ENCODE data around the gene PROCA1.

PROCA1 gene

GRCh38 chr17:28698253-28698941, 13.3 kb downstream of the PROCA1 start:
- H3K36me3 ChIP-seq (ENCODE audit: low read length), result peaks cover 3% of the 10 kb centered on the region; the same call in 1 of the 2 replicates

GRCh38 chr17:28693869-28694268, 17.8 kb downstream of the PROCA1 start:
- Histone ChIP-seq H3K9me2 (replicated peaks; ENCODE audit: insufficient read depth, low read length) (no peaks in the 10 kb centered on the region), H2AFZ (ENCODE audit: low read depth, low read length, severe bottlenecking) (no peak overlapping the region), H3K9me3 (ENCODE audit: insufficient read depth, low read length) (no peaks in the 10 kb centered on the region), H3K36me3 (ENCODE audit: low read length) (peaks cover 14% of the 10 kb centered on the region), H3K27ac (ENCODE audit: low read depth, low read length) (no peak overlapping the region), H3K27me3 (ENCODE audit: low read length) (no peaks in the 10 kb centered on the region), H3K4me2 (ENCODE audit: low read depth, low read length, poor library complexity, severe bottlenecking) (no peak overlapping the region), H3F3A (ENCODE audit: insufficient read depth) (no peaks in the 10 kb centered on the region), H4K20me1 (ENCODE audit: low read depth, low read length) (no peaks in the 10 kb centered on the region), H3K79me2 (ENCODE audit: insufficient read depth, low read length) (no peaks in the 10 kb centered on the region), H3K4me3 (ENCODE audit: insufficient read depth, low read length, poor library complexity, severe bottlenecking) (no peak overlapping the region), H3K9ac (ENCODE audit: low read length) (no peak overlapping the region)
- TF ChIP-seq, protein P1, sequence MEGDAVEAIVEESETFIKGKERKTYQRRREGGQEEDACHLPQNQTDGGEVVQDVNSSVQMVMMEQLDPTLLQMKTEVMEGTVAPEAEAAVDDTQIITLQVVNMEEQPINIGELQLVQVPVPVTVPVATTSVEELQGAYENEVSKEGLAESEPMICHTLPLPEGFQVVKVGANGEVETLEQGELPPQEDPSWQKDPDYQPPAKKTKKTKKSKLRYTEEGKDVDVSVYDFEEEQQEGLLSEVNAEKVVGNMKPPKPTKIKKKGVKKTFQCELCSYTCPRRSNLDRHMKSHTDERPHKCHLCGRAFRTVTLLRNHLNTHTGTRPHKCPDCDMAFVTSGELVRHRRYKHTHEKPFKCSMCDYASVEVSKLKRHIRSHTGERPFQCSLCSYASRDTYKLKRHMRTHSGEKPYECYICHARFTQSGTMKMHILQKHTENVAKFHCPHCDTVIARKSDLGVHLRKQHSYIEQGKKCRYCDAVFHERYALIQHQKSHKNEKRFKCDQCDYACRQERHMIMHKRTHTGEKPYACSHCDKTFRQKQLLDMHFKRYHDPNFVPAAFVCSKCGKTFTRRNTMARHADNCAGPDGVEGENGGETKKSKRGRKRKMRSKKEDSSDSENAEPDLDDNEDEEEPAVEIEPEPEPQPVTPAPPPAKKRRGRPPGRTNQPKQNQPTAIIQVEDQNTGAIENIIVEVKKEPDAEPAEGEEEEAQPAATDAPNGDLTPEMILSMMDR (IDR thresholded peaks at IDR 0.05; ENCODE audit: insufficient read depth, low read length, poor library complexity, severe bottlenecking), result no peak
- no peak for TF ChIP-seq EZH2phosphoT487 (conservative IDR thresholded peaks at IDR 0.05; ENCODE audit: low read length)

More at GRCh38 chr17:28698253-28698941, 13.3 kb downstream of the PROCA1 start:
- Histone ChIP-seq H3K79me2 (ENCODE audit: insufficient read depth, low read length) (no peaks in the 10 kb centered on the region), H3K4me3 (ENCODE audit: insufficient read depth, low read length, poor library complexity, severe bottlenecking) (no peak overlapping the region), H3K4me2 (ENCODE audit: low read depth, low read length, poor library complexity, severe bottlenecking) (no peak overlapping the region), H3K9me3 (ENCODE audit: insufficient read depth, low read length) (no peaks in the 10 kb centered on the region), H2AFZ (ENCODE audit: low read depth, low read length, severe bottlenecking) (no peak overlapping the region), H3K27me3 (ENCODE audit: low read length) (no peaks in the 10 kb centered on the region), H3K9ac (ENCODE audit: low read length) (no peak overlapping the region), H3K27ac (ENCODE audit: low read depth, low read length) (no peak overlapping the region), H3K9me2 (replicated peaks; ENCODE audit: insufficient read depth, low read length) (no peaks in the 10 kb centered on the region), H4K20me1 (ENCODE audit: low read depth, low read length) (no peaks in the 10 kb centered on the region), H3F3A (ENCODE audit: insufficient read depth) (no peaks in the 10 kb centered on the region)
- TF ChIP-seq, protein P1 (IDR thresholded peaks at IDR 0.05; ENCODE audit: insufficient read depth, low read length, poor library complexity, severe bottlenecking), result no peak
- no peak for TF ChIP-seq EZH2phosphoT487 (conservative IDR thresholded peaks at IDR 0.05; ENCODE audit: low read length)

DNA sequence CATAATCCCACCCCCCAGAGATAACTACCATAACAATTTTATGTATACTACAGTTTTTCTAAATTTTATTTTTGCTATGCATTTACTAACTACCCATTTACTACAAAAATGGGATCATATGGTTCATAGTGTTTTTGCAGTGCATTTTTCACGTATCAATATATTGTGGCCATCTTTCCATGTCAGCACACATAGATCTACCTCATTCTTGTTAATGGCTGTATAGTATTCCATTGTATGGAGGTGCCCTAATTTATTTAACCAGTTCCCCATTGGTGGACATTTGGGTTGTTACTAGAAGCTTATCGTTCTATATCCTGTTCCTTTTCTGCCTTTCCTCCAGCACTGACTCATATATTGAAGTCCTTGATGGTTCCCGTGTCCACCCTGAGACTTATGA, 22.7 kb downstream of the PROCA1 start:
- Histone ChIP-seq H3K9me3 (ENCODE audit: insufficient read depth, low read length) (no peaks in the 10 kb centered on the region), H3K79me2 (ENCODE audit: insufficient read depth, low read length) (no peaks in the 10 kb centered on the region), H3K27me3 (ENCODE audit: low read length) (no peaks in the 10 kb centered on the region), H3K36me3 (ENCODE audit: low read length) (peaks cover 38% of the 10 kb centered on the region), H3K9ac (ENCODE audit: low read length) (no peak overlapping the region), H3K27ac (ENCODE audit: low read depth, low read length) (no peak overlapping the region), H3F3A (ENCODE audit: insufficient read depth) (no peaks in the 10 kb centered on the region), H2AFZ (ENCODE audit: low read depth, low read length, severe bottlenecking) (no peak overlapping the region), H3K4me3 (ENCODE audit: insufficient read depth, low read length, poor library complexity, severe bottlenecking) (no peak overlapping the region), H3K9me2 (replicated peaks; ENCODE audit: insufficient read depth, low read length) (no peaks in the 10 kb centered on the region), H3K4me2 (ENCODE audit: low read depth, low read length, poor library complexity, severe bottlenecking) (no peak overlapping the region), H4K20me1 (ENCODE audit: low read depth, low read length) (no peaks in the 10 kb centered on the region)
- TF ChIP-seq EZH2phosphoT487 (conservative IDR thresholded peaks at IDR 0.05; ENCODE audit: low read length), result no peak
- TF ChIP-seq, protein P1 (IDR thresholded peaks at IDR 0.05; ENCODE audit: insufficient read depth, low read length, poor library complexity, severe bottlenecking), result no peak

All from SU-DHL-6 (cell line).